Activated CD8-positive, alpha-beta memory T cell treated with anti-CD3 and anti-CD28 coated beads, Interleukin-2, amount 10 ng/mL, durations not matched to agents 7 days and 5 days (primary cell): ENCODE measurements around the gene RAB34. TPM values are rescaled to one million over a fixed set of nuclear protein-coding genes. Genes with fewer than 3 reads are reported as not detected.

ENCODE experiments used
- ATAC-seq: fragments of 150-1000 bp; cut with Tn5 transposase; one replicate; pipeline ENCODE4 v1.10.0; 2021; ENCODE audit warnings: moderate library complexity
- CTCF ChIA-PET: fragments of 350-600 bp; sonication (Branson Sonifier 250); formaldehyde crosslinking; loops from one replicate; lab custom pipeline; 2021; ENCODE audit warnings: antibody characterized with exemption; lab: Charles Lee
- DNase-seq: peaks from one replicate; pipeline ENCODE4 v3.0.0-alpha.2; 2020
- H3K27ac Mint-ChIP-seq: one replicate; pipeline ENCODE4 v1.8.0; 2021; ENCODE audit warnings: mild to moderate bottlenecking, mixed read lengths
- H3K27me3 Mint-ChIP-seq: one replicate; pipeline ENCODE4 v1.8.0; 2021; ENCODE audit warnings: mixed read lengths
- H3K36me3 Mint-ChIP-seq: one replicate; pipeline ENCODE4 v1.8.0; 2021; ENCODE audit warnings: mild to moderate bottlenecking, mixed read lengths
- H3K4me1 Mint-ChIP-seq: one replicate; pipeline ENCODE4 v1.8.0; 2021; ENCODE audit warnings: mixed read lengths
- H3K4me3 Mint-ChIP-seq: one replicate; pipeline ENCODE4 v1.8.0; 2021; ENCODE audit warnings: mild to moderate bottlenecking, moderate library complexity, mixed read lengths
- H3K9me3 Mint-ChIP-seq: one replicate; pipeline ENCODE4 v1.8.0; 2022; ENCODE audit warnings: low read depth, mixed read lengths
- total RNA-seq, 2 experiments: library from RNA; stranded (reverse); gene quantifications; one replicate each; pipeline ENCODE4 v1.2.3, GENCODE V29; 2021

The RAB34 gene
- total RNA-seq, 2 experiments from 2014 or later: 5.6 to 8.3 TPM

DNA sequence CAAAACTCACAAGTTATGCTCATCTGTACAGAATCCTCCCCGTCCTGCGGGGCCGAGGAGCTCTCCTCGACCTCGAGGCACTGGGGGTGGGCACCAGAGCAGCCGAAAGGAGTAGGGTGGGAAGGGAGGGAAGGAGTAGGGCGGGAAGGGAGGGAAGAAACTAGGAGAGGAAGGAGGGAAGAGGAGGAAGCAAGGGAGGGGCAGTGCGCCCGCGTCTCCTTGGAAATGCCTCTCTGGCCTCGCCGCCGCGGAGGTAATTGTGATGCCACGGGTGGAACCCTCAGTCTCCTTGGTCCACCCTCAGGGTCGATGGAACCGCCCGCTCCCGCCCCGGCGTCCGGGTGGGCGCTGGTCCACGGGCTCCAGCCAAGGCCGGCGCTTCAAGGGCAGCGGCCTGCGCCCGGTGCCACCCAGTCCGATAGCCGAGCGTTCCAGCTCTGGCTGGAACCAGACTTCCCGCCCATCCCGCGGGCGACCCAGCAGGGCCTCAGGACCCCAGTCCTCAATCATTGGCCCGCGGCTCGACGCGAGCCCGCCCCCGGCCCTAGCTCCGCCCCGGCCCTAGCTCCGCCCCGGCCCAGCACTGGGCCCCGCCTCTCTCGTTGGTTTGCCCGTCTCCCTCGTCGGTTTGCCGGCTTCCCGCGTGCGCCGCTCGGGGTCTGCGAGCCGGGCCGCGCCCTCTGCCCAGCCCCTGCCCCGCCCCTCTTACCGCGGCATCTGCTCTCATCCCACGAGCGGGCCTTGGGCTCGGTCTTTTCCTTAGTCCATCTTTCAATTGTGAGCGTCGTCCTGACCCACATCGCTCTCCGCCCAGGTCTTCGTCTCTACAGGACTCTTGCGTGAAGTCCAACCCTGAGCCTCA, 6.6 kb downstream of the RAB34 start:
- peaks cover 3% of the 10 kb centered on the region for H3K36me3 Mint-ChIP-seq
- H3K9me3 Mint-ChIP-seq: no peaks in the 10 kb centered on the region
- peak overlapping the region; percentile 93 for H3K27ac Mint-ChIP-seq
- ATAC-seq (peak; percentile 93), DNase-seq (peak; percentile 92)
- peak overlapping the region; percentile 81 for H3K4me3 Mint-ChIP-seq
- CTCF ChIA-PET: interaction anchor here (0.7 to 5.3 kb wide), 16 partner anchors 9 to 215 kb away, joined by 3 to 52 read pairs (median 6); partner anchors contain the start of genes BLTP2, NEK8, RPL23A and SDF2
- H3K27me3 Mint-ChIP-seq: peaks cover 19% of the 10 kb centered on the region
- peaks cover 17% of the 10 kb centered on the region for H3K4me1 Mint-ChIP-seq

DNA sequence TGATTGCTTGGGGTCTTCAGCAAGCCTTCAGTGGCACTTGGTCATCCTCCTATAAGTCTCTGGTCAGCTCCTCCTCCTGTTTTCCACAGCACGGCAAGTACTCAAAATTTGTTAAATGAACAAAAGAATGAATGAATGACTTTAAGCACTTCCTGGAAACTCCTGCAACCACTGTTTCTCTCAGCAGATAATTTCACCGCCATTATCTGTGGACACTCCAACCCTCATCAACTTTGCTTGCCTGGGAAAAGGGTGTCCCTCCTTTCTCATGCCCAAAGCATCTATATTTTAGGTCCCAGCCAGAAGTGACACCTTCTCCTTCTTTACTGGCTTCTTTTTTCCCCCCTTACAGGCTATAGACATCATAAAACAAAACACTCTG, 10.3 kb downstream of the RAB34 start:
- Mint-ChIP-seq H3K4me3 (no peak overlapping the region), H3K27me3 (no peaks in the 10 kb centered on the region), H3K27ac (no peak overlapping the region), H3K4me1 (peaks cover 11% of the 10 kb centered on the region), H3K36me3 (peaks cover 8% of the 10 kb centered on the region), H3K9me3 (no peaks in the 10 kb centered on the region)
- DNase-seq: no peak
- CTCF ChIA-PET: interaction anchor here (0.8 kb wide), 1 partner anchor 56 kb away, joined by 3 read pairs; no protein-coding TSS in a partner anchor
- no peak for ATAC-seq

DNA sequence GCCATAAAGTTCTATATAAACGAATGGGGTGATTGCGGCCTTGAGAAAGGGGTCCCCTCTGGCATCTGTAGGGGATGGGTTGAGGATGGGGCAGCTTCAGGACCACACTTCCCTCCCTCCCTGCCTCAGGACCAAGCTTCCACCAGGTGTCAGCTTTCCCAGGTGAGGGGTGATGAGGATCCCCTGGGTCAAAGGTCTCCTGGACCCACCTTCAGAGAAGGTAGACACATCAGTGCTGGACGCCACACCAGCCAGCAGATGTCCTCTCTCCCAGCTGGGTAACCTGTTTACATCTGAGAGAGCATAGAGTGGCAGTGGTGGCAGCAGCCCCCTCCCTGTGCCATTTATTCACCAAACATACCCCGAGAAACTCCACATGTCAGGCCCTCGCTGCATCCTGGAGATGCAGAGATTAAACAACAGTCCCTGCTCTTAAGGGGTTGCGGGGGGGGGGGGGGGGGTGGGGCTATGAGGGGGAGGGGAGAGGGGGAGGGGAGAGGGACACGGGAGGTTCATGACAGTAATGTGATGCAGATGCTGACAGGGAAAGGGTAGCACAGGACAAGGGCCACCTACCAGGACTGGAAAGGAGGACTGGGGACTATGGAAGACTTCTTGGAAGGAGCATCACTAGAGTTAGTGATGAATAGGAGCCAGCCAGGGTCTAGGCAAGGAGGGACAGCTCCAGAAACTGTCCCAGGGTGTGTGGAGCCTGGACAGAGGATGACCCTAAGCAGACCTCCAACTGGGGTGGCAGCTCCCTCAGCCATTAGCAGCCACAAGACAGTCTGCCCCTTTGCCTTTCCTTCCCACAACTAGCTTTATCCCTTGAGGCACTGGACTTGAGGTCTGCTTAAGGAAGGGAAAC, 11.0 kb downstream of the RAB34 start:
- Mint-ChIP-seq H3K4me1 (peaks cover 8% of the 10 kb centered on the region), H3K36me3 (peaks cover 11% of the 10 kb centered on the region), H3K27ac (no peak overlapping the region), H3K4me3 (no peak overlapping the region), H3K9me3 (no peaks in the 10 kb centered on the region), H3K27me3 (no peaks in the 10 kb centered on the region)
- ATAC-seq: no peak
- DNase-seq: no peak
- CTCF ChIA-PET: interaction anchor here (0.8 kb wide), 1 partner anchor 57 kb away, joined by 3 read pairs; no protein-coding TSS in a partner anchor

DNA sequence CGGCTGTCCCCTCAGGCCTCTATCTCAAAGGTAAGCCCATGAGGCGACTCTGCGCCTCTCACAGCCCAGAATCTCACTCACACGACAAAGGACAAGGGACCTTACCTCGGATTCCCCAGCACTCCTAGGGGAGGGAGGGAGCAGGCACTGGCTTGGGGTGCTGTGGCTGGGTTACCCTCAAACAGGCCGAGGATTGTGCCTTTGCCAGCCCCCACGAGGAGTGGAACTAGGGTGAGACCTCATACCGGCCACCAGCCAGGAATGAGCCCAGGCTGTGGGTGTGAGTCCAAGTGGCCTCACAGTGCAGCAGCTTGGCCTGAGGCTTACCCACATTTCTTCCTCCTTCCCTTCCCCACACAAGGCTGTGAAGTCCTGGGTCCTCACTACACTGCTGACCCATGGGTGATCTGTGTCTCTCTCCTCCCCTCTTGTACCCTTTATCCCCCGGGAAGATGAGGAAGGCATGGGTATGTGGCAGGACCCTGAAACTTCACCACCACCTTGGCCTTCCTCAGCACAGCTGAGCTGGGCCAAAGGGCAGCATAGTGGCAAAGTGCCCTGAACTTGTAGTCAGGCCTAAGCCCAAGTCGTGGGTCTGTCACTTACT, 11.8 kb downstream of the RAB34 start:
- peaks cover 5% of the 10 kb centered on the region for H3K4me1 Mint-ChIP-seq
- H3K27me3 Mint-ChIP-seq: no peaks in the 10 kb centered on the region
- no peak for ATAC-seq
- DNase-seq: no peak
- no peak overlapping the region for H3K27ac Mint-ChIP-seq
- peaks cover 18% of the 10 kb centered on the region for H3K36me3 Mint-ChIP-seq
- H3K4me3 Mint-ChIP-seq: no peak overlapping the region
- CTCF ChIA-PET: no interaction called here
- no peaks in the 10 kb centered on the region for H3K9me3 Mint-ChIP-seq

DNA sequence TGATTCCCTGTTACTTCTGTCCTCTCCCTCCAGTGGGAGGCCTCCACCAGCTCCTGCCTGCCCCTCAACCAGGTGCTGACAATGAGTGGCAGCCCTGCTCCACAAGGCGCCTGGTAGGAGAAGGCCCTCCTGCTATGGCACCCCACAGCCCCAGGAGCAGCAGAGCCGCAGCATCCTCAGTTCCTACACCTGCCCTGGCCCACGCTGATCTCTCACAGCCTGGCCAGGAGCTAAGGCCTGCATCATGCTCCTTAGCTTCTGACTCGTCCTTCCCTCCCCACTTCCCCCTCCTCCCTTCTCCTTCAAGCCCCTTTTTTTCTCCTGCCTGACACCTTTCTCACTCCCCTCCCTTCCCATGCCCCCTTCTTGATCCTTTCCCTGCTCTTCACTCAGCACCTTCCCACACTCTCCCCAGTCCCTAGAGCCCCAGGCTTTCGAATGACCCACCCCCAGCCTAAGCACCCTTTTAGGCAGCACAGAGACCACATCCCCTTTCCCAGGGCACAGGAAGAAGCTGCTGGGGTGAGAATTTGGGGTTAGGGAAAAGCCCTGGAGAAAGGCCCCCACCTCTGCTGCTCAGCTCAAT, 12.5 kb downstream of the RAB34 start:
- H3K36me3 Mint-ChIP-seq: peaks cover 20% of the 10 kb centered on the region
- CTCF ChIA-PET: no interaction called here
- no peak overlapping the region for H3K27ac Mint-ChIP-seq
- H3K9me3 Mint-ChIP-seq: no peaks in the 10 kb centered on the region
- H3K27me3 Mint-ChIP-seq: no peaks in the 10 kb centered on the region
- no peak overlapping the region for H3K4me3 Mint-ChIP-seq
- H3K4me1 Mint-ChIP-seq: peaks cover 2% of the 10 kb centered on the region
- ATAC-seq (no peak), DNase-seq (no peak)

DNA sequence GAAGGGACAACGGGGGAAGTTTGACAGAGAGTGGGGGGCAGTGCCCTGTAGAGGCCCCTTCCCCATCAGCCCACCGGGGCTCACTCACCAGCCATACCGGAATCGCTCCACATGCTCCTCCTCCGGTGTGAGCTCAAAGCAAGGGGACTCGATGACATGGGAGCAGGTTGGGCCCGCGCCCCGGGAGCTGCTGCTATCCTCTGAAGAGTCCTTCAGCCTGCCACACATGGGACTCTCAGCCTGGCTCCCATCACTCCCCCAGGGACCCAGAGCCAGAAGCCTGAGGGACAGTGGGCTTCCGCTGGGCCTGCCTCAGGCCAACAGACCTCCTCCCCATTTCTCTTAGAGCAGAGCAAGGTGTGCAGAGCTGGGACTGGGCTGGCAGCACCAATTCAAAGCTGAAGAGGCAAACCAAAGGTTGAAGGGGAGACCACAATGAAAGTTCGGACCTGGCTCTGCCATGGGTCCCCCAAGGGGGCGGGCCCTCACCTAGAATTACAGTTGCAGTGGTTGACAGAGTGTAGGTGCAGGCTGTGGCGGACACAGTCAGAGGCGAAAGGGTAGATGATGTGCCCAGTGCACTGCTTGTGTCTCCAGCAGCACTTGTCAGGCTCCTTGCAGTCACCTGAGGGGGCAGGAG, 13.3 kb downstream of the RAB34 start:
- H3K9me3 Mint-ChIP-seq: no peaks in the 10 kb centered on the region
- DNase-seq (no peak), ATAC-seq (no peak)
- H3K4me1 Mint-ChIP-seq: no peaks in the 10 kb centered on the region
- CTCF ChIA-PET: no interaction called here
- H3K4me3 Mint-ChIP-seq: no peak overlapping the region
- H3K27me3 Mint-ChIP-seq: no peaks in the 10 kb centered on the region
- peaks cover 24% of the 10 kb centered on the region for H3K36me3 Mint-ChIP-seq
- no peak overlapping the region for H3K27ac Mint-ChIP-seq

DNA sequence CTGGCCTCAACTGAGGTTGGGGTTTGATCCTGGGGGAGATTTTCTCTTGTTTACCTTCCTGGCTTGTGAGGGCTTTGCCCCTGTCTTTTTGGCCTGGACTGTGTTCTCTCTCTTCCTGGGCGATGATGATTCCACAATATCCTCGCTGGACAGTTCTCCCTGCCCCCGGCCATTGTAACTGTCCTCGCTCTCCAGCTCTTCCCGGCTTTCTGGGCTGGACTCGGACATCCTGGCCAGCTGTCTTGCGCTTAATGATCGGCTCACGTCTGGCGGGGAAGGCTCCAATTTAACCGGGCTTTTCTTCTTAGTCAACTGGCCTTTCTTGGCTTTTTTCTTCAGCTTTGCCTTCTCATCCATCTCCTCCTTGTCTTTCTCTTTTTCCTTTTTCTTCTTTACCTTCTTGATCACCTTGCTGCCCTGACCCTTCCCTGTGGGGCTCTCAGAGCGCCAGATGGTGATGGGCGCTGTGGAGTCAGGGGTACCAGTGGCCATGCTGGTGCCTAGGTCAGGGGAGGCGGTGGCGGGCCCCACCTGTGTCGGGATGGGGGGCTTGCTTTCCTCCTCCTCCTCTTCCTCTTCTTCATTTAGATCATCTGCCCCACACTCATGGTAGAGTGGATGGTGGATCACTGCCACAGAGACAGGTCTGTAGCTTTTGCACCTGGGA, 14.0 kb downstream of the RAB34 start:
- no peak overlapping the region for H3K4me3 Mint-ChIP-seq
- CTCF ChIA-PET: no interaction called here
- no peak for ATAC-seq
- peaks cover 27% of the 10 kb centered on the region for H3K36me3 Mint-ChIP-seq
- no peaks in the 10 kb centered on the region for H3K9me3 Mint-ChIP-seq
- H3K27ac Mint-ChIP-seq: no peak overlapping the region
- H3K27me3 Mint-ChIP-seq: no peaks in the 10 kb centered on the region
- H3K4me1 Mint-ChIP-seq: no peaks in the 10 kb centered on the region
- no peak for DNase-seq

DNA sequence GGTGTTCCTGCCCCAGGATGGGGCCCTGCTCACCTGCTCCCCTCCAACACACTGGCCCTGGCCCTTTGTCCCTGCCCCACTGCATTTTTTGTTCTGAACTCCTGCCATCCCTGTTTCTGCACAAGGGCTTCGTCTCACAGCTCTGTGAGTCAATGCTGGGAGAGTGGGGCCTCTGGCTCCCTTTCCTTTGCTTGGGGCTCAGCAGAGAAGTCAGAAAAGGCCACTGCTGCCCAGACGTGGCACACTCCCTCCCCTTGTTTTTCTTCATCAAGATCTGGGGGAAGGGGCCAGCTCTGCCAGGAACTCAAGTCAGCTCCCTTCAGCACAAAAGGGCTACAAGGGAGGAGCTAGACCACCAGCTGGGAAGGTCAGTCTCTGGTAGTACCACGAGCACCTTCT, 14.9 kb downstream of the RAB34 start:
- ATAC-seq (no peak), DNase-seq (no peak)
- Mint-ChIP-seq H3K4me1 (no peaks in the 10 kb centered on the region), H3K9me3 (no peaks in the 10 kb centered on the region), H3K27me3 (no peaks in the 10 kb centered on the region), H3K27ac (no peak overlapping the region), H3K4me3 (no peak overlapping the region), H3K36me3 (peaks cover 29% of the 10 kb centered on the region)
- CTCF ChIA-PET: no interaction called here

DNA sequence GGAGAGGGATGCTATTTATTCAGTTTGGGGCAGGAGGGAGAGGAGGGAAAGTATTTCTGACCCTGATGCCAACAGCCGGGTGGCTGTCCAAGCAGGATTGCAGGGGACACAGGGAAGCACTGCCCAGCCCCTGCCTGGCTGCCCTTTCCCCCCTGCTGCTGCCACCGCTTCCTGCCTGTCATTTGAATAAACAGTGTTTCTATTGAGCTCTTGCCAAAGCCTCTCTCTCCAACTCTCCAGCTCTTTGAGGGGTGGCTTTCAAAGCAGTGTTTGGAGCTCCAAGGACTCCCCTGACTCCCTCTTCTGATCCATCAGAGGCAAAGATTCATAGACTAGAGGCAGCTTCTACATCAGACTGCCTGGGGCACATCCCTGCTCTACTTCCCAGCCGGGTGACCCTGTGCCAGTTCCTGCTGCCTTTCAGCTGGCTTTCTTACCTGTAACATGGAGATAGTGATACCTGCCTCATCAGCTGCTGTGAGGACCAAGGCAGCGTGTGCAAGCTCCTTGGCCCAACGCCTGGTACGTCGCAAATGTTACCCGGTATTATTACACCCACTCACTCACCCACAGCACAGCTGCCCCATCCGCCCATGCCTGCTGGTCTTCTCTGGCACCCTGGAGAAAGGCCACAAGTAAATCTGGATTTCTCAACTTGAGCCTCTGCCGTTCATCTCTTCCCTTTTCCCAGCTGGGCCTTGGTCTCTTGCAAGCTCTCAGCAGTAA, 15.5 kb downstream of the RAB34 start:
- ATAC-seq (no peak), DNase-seq (no peak)
- no peak overlapping the region for H3K27ac Mint-ChIP-seq
- H3K4me3 Mint-ChIP-seq: no peak overlapping the region
- no peaks in the 10 kb centered on the region for H3K27me3 Mint-ChIP-seq
- H3K4me1 Mint-ChIP-seq: no peaks in the 10 kb centered on the region
- no peaks in the 10 kb centered on the region for H3K9me3 Mint-ChIP-seq
- peaks cover 33% of the 10 kb centered on the region for H3K36me3 Mint-ChIP-seq
- CTCF ChIA-PET: interaction anchor here (0.8 kb wide), 1 partner anchor 61 kb away, joined by 3 read pairs; no protein-coding TSS in a partner anchor

DNA sequence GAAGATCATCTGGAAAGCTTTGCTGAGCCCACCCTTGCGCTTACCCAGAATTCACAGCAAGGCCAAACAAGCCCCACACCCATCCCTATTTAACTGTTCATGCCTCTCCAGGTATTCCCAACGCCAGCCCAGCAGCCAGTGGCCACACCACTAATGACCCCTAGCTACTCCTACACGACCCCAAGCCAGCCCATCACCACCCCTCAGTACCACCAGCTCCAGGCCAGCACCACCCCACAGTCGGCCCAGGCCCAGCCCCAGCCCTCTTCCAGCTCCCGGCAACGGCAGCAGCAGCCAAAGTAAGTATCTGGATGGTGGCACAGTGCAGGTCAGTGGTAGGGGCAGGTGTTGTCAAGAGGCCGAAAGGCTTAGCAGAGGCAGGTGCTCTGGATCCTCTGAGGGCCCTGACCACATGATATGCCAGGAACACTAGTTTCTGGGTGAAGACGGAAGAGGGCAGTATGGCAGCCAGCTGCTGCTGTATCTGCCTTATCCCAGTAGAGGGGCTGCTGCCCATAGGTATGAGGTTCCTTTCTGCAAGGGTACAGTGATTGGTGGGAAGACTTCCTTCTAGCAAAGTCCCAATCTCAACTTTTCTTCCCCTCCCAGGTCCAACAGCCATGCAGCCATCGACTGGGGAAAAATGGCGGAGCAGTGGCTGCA, 16.7 kb downstream of the RAB34 start:
- Mint-ChIP-seq H3K4me1 (no peaks in the 10 kb centered on the region), H3K36me3 (peaks cover 40% of the 10 kb centered on the region), H3K9me3 (no peaks in the 10 kb centered on the region), H3K27ac (no peak overlapping the region), H3K4me3 (no peak overlapping the region), H3K27me3 (no peaks in the 10 kb centered on the region)
- DNase-seq (no peak), ATAC-seq (no peak)
- CTCF ChIA-PET: no interaction called here

DNA sequence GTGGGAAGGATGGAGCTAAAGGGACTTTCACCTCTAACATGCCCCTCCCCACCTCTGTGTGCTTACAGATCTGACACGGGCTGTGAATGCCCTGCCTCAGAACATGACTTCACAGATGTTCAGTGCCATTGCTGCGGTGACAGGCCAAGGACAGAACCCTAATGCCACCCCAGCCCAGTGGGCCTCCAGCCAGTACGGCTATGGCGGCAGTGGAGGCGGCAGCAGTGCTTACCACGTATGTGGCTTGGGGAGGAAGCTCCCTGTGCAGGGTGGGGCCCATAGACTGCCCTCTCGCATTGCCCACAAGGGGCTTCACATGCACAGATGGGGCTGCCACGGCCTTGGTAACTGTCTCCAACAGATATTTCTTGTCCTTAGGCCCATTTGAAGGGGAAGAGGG, 17.4 kb downstream of the RAB34 start:
- CTCF ChIA-PET: interaction anchor here (1.7 kb wide), 1 partner anchor 54 kb away, joined by 5 read pairs; no protein-coding TSS in a partner anchor
- Mint-ChIP-seq H3K27ac (no peak overlapping the region), H3K9me3 (no peaks in the 10 kb centered on the region), H3K27me3 (no peaks in the 10 kb centered on the region), H3K4me3 (no peak overlapping the region), H3K4me1 (no peaks in the 10 kb centered on the region), H3K36me3 (peaks cover 44% of the 10 kb centered on the region)
- ATAC-seq: no peak
- no peak for DNase-seq
